OCI-LY7 (cell line): Measurements from ENCODE around the gene ADAM22. TPM values are rescaled to one million over a fixed set of nuclear protein-coding genes. Genes with fewer than 3 reads are reported as not detected.

Source experiments
- BruUV-seq: library from RNA; stranded (reverse); fragments of 400-500 nt; replicated peaks from 2 replicates; lab custom pipeline; 2021; lab: Mats Ljungman, UMichigan
- CTCF ChIA-PET: fragments of 300-600 bp; sonication (Branson Sonifier 250); formaldehyde crosslinking; loops from one replicate; lab custom pipeline; 2022; ENCODE audit warnings: antibody characterized with exemption; ENCODE audit not compliant: unreplicated experiment; lab: Charles Lee
- POLR2A ChIA-PET: fragments of 300-600 bp; sonication (Branson Sonifier 250); formaldehyde crosslinking; loops from one replicate; lab custom pipeline; 2022; ENCODE audit warnings: antibody characterized with exemption; lab: Charles Lee
- DNase-seq: peaks from one replicate; pipeline ENCODE4 v3.0.0-alpha.2; 2015; ENCODE audit warnings: low spot score
- H2AFZ ChIP-seq: fragments of 200-600 bp; sonication (generic), shearing (Covaris generic); 2 replicates; pipeline ENCODE4 v1.6.1; 2014; ENCODE audit warnings: mild to moderate bottlenecking, antibody characterized with exemption, low read length, moderate library complexity
- H3K27ac ChIP-seq: fragments of 200-600 bp; sonication (generic); 2 replicates; pipeline ENCODE4 v1.5.1; 2014; ENCODE audit warnings: mixed run types, low read depth, mild to moderate bottlenecking, moderate library complexity, low read length, inconsistent platforms; ENCODE audit not compliant: poor library complexity, severe bottlenecking
- H3K36me3 ChIP-seq: fragments of 200-600 bp; sonication (generic); 2 replicates; pipeline ENCODE4 v1.6.1; 2014; ENCODE audit warnings: mild to moderate bottlenecking, antibody characterized with exemption, low read length, moderate library complexity, mixed read lengths; ENCODE audit not compliant: insufficient read depth
- H3K4me1 ChIP-seq: fragments of 200-600 bp; sonication (generic); 2 replicates; pipeline ENCODE4 v1.5.1; 2014; ENCODE audit warnings: mild to moderate bottlenecking, low read length; ENCODE audit not compliant: insufficient read depth, poor library complexity, severe bottlenecking
- H3K4me2 ChIP-seq: fragments of 200-600 bp; sonication (generic); 2 replicates; pipeline ENCODE4 v1.6.1; 2014; ENCODE audit warnings: mild to moderate bottlenecking, low read length
- H3K4me3 ChIP-seq: fragments of 200-600 bp; sonication (generic); 2 replicates; pipeline ENCODE4 v1.5.1; 2014; ENCODE audit warnings: mild to moderate bottlenecking, low read depth, low read length; ENCODE audit not compliant: poor library complexity, severe bottlenecking
- H3K79me2 ChIP-seq: fragments of 200-600 bp; sonication (generic); 2 replicates; pipeline ENCODE4 v1.6.1; 2016; ENCODE audit warnings: low read depth, mild to moderate bottlenecking, low read length, moderate library complexity, mixed read lengths; ENCODE audit not compliant: insufficient read depth
- H3K9me2 ChIP-seq: fragments of 200-600 bp; sonication (generic); 2 replicates; pipeline ENCODE4 v1.6.1; 2016; ENCODE audit warnings: mild to moderate bottlenecking, low read length, mixed read lengths; ENCODE audit not compliant: insufficient read depth
- H3K9me3 ChIP-seq: fragments of 200-600 bp; sonication (generic); 2 replicates; pipeline ENCODE4 v1.6.1; 2014; ENCODE audit warnings: mild to moderate bottlenecking, mixed run types, low read length, mixed read lengths
- H4K20me1 ChIP-seq: fragments of 200-600 bp; sonication (generic); 2 replicates; pipeline ENCODE4 v1.6.1; 2014; ENCODE audit warnings: mild to moderate bottlenecking, antibody characterized with exemption, low read length, moderate library complexity, mixed read lengths; ENCODE audit not compliant: insufficient read depth
- EZH2phosphoT487 ChIP-seq: fragments of 200-600 bp; sonication (generic); IDR thresholded peaks from 2 replicates; pipeline ENCODE4 v1.6.1; 2018; ENCODE audit warnings: low read depth, borderline replicate concordance, mild to moderate bottlenecking, mixed run types, antibody characterized with exemption, low read length, moderate library complexity, mixed read lengths
- intact Hi-C: fragments of 100-400 bp; cut with micrococcal nuclease; formaldehyde crosslinking; loops from one replicate; pipeline ENCODE4 v1.10.0; 2022; ENCODE audit not compliant: unreplicated experiment
- total RNA-seq, 2 experiments: library from RNA; depleted of rRNA in 1 of 2; stranded (reverse); fragments of >200 nt in 1 of 2; shearing (Covaris generic) in 1 of 2; gene quantifications; 2 replicates each; pipeline ENCODE4 v1.2.3, GENCODE V29; 2014 to 2022
- TF ChIP-seq, protein P1 (sequence below): fragments of 200-600 bp; sonication (generic); conservative IDR thresholded peaks from 2 replicates; pipeline ENCODE4 v1.5.1; 2014; ENCODE audit warnings: mild to moderate bottlenecking, antibody characterized with exemption, low read length, moderate library complexity, mixed read lengths

Gene ADAM22
- total RNA-seq, 2 experiments from 2014 or later, result 12.0 to 13.6 TPM

DNA sequence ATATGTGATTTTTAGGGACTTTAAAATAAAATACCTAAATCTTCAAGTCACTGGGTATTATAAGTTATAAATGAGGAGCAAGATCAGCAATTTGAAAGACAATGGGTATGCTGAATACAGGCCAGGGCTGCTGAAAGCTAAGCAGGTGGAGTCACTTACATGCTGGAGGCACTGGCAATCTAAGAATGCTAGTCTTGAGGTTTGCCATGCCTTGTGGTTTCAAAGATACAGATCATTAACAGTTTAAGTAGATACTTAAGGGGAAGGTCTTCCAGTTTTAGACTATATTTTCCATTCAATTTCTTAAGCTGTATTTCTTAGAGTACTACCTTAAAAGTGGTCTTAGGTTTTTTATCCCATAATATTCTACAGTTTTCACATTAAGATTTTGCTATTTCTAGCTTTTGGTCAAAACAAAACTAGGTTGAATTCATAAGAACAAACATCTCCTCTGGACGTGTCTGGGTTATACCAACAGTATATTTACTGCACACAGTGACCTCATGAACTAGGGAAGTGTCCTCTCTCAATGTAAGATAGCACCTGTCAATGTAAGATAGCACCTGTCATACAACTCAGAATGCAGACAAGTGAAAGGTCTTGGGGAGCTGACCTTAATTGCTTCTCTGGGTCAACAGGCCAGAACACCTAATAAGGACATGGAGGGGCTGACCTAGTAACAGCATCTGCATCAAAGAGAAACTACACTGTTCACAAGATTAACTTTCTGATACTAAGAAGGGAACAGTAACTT is 283.8 kb downstream of the ADAM22 start:
- TF ChIP-seq, protein P1, sequence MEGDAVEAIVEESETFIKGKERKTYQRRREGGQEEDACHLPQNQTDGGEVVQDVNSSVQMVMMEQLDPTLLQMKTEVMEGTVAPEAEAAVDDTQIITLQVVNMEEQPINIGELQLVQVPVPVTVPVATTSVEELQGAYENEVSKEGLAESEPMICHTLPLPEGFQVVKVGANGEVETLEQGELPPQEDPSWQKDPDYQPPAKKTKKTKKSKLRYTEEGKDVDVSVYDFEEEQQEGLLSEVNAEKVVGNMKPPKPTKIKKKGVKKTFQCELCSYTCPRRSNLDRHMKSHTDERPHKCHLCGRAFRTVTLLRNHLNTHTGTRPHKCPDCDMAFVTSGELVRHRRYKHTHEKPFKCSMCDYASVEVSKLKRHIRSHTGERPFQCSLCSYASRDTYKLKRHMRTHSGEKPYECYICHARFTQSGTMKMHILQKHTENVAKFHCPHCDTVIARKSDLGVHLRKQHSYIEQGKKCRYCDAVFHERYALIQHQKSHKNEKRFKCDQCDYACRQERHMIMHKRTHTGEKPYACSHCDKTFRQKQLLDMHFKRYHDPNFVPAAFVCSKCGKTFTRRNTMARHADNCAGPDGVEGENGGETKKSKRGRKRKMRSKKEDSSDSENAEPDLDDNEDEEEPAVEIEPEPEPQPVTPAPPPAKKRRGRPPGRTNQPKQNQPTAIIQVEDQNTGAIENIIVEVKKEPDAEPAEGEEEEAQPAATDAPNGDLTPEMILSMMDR, result no peak
- no peak for TF ChIP-seq EZH2phosphoT487
- Histone ChIP-seq H3K36me3 (peaks cover 47% of the 10 kb centered on the region), H3K9me2 (no peaks in the 10 kb centered on the region), H3K79me2 (peaks cover 30% of the 10 kb centered on the region; the same call in 1 of the 2 replicates), H3K9me3 (no peaks in the 10 kb centered on the region), H3K4me3 (peak overlapping the region; percentile 82), H4K20me1 (peaks cover 3% of the 10 kb centered on the region; the same call in 1 of the 2 replicates), H3K4me2 (peak overlapping the region; percentile 81), H3K4me1 (peaks cover 20% of the 10 kb centered on the region), H2AFZ (peak overlapping the region; percentile 41; the same call in 1 of the 2 replicates), H3K27ac (peak overlapping the region; percentile 63)
- intact Hi-C loops, result loop anchor here (2.0 to 10.0 kb wide), 4 partner anchors 286 to 1061 kb away; partner anchors contain the start of genes ABCB4, ADAM22, DBF4 and SLC25A40
- CTCF ChIA-PET, result interaction anchor here (1.1 kb wide), 1 partner anchor 284 kb away, joined by 4 read pairs; the partner anchor contains the start of gene ADAM22
- POLR2A ChIA-PET, result interaction anchor here (1.0 to 2.8 kb wide), 3 partner anchors 9 to 14 kb away, joined by 3 to 21 read pairs (median 3); no protein-coding TSS in a partner anchor
- peak; percentile 40 for DNase-seq
- BruUV-seq, result no TSS peak

DNA sequence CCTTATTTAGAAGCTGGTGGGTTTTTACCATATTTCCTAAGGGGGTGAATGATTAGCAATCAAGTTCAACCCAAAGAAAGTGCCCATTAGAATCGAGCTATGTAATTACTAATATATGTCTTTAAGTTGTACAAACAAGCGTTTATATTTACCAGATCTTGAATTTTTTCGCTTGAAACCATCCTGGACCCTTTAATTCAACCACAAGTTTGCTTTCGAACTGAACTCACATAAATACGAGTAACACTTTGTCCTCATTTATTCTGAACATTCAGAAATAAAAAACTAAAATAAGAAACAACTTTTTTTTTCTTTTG is 284.3 kb downstream of the ADAM22 start:
- ChIA-PET CTCF (interaction anchor here (1.1 kb wide), 1 partner anchor 285 kb away, joined by 4 read pairs; the partner anchor contains the start of gene ADAM22), POLR2A (interaction anchor here (0.7 to 2.8 kb wide), 3 partner anchors 9 to 738 kb away, joined by 3 to 21 read pairs (median 4); no protein-coding TSS in a partner anchor)
- TF ChIP-seq, protein P1, result no peak
- TF ChIP-seq EZH2phosphoT487, result no peak
- peaks cover 3% of the 10 kb centered on the region; the same call in 1 of the 2 replicates for H4K20me1 ChIP-seq
- TSS peak; percentile 62 for BruUV-seq
- H3K79me2 ChIP-seq, result peaks cover 30% of the 10 kb centered on the region; the same call in 1 of the 2 replicates
- H3K4me2 ChIP-seq, result peak overlapping the region; percentile 81
- no peaks in the 10 kb centered on the region for H3K9me2 ChIP-seq
- peaks cover 42% of the 10 kb centered on the region for H3K36me3 ChIP-seq
- H3K9me3 ChIP-seq, result no peaks in the 10 kb centered on the region
- peak overlapping the region; percentile 63 for H3K27ac ChIP-seq
- H3K4me1 ChIP-seq, result peaks cover 20% of the 10 kb centered on the region
- intact Hi-C loops, result loop anchor here (2.0 to 10.0 kb wide), 4 partner anchors 286 to 1061 kb away; partner anchors contain the start of genes ABCB4, ADAM22, DBF4 and SLC25A40
- DNase-seq, result no peak
- peak overlapping the region; percentile 41; the same call in 1 of the 2 replicates for H2AFZ ChIP-seq
- H3K4me3 ChIP-seq, result peak overlapping the region; percentile 82
